Heart left ventricle (tissue), 13 donors: ENCODE results near the gene TXLNG.

ENCODE experiments used
- CTCF ChIP-seq, 12 donors: fragments of 200-600 bp; sonication (generic) in 4 of 12; IDR thresholded peaks; one replicate each; pipeline versions ENCODE4 v1.5.0 to v1.8.0; 2018 to 2022; ENCODE audit warnings: antibody characterized with exemption in 12 of 12, mild to moderate bottlenecking in 5 of 12
- POLR2A ChIP-seq, 2 donors: fragments of 450-650 bp; IDR thresholded peaks; one replicate each; pipeline ENCODE4 v1.6.1; 2017; ENCODE audit warnings: antibody characterized with exemption in 2 of 2, mild to moderate bottlenecking in 2 of 2, moderate library complexity in 2 of 2
- donor health status: ischemic (EF 13 %, LVEDD 7.1; RV severe dilation, severe dysfunction).
- donor health status: DM: no; HTN: yes; CAD: no.
- donor health status: DM: no; HTN: no; CAD: no.
- donor health status: ischemic (EF 25% LVEDD 6.9; RV normal size, moderate dysfunction).
- donor health status: ischemic (EF 25% LVEDD 5.7; RV mildly dilated, moderate dysfunction).
- donor health status: ischemic (EF 35%, LVEDD 5.7; RV mildly dilated, moderate dysfunction).
- donor health status: nonischemic (EF 11% LVEDD 7.7; RV severe dilation, severe dysfunction).
- donor health status: DM: yes; HTN: yes; CAD: no.
- donor health status: PGD.
- donor health status: ischemic (EF 29% LVEDD 5.4; RV normal size, mild dysfunction).
- donor health status: nonischemic (EF 23%, LVEDD 6.1; RV moderate dilation, normal function).

GRCh38 chrX:16807976-16808542 lies 21.8 kb downstream of the TXLNG start:
- TF ChIP-seq CTCF (IDR thresholded peaks at IDR 0.05): no peak
- TF ChIP-seq POLR2A (IDR thresholded peaks at IDR 0.05): no peak
